Choroid plexus epithelial cell (primary cell): ENCODE results near the gene MYBPH.

Experiments
- DNase-seq: peaks from one replicate; pipeline ENCODE4 v3.0.0-alpha.2; 2010; ENCODE audit warnings: low read depth
- H3K4me3 ChIP-seq: 2 replicates; pipeline ENCODE4 v1.5.1; 2011; ENCODE audit warnings: low read depth, mild to moderate bottlenecking, control low read depth, low read length, moderate library complexity
- CTCF ChIP-seq: conservative IDR thresholded peaks from 2 replicates; pipeline ENCODE4 v1.5.1; 2011; ENCODE audit warnings: low read depth, mild to moderate bottlenecking, control low read depth, inconsistent platforms, low read length, moderate library complexity

MYBPH gene

DNA sequence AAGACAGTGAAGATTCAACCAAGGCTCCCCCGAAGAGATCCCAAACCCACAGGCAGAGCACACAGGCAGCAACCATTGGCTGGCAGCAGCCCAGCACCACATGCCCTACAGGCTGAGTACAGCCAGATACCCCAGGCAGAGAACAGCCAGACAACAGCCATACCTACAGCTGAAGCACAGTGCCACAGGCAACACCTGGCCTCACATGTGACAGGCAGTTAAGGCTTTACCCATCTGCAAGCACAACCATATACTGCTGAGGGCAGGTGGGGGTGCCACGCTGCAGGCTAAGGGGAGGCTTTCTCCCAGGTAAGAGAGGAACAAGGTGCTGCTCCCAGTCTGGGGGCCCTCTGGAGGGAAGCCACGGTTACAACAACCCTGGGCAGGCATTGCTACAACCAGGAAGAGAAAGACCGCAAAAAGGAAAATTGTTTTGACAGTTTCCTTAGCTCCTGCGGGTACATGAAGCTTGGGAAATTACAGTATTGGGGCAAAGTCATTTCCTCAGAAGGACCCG, 41.6 kb upstream of the MYBPH start:
- TF ChIP-seq CTCF: peak; percentile 33
- no peak for DNase-seq
- H3K4me3 ChIP-seq: no peak overlapping the region

- peak; percentile 83 for DNase-seq
- H3K4me3 ChIP-seq: no peak overlapping the region
- peak; percentile 77 for TF ChIP-seq CTCF
These were observed 40.9 kb upstream of the MYBPH start for GRCh38 chr1:203216274-203217138.

DNA sequence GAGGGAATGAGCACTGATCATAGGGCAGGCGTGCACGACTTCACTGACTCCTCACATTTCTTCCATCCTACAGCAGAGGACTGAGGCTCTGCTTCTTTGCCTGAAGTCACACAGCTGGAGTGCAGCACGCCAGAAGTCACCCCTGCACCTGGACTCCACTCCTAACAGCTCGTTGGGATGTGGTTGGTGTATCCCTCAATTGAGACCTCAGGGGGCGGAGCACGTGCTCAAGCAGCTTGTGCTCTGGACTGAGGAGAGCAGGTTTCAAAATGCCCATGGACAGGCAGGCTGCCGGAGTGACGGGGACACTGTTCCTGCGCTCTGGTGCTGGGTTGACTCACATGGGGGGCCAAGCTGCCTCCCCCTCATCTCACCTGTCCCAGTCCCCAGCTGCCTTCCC, 39.9 kb upstream of the MYBPH start:
- H3K4me3 ChIP-seq: no peak overlapping the region
- no peak for TF ChIP-seq CTCF
- DNase-seq: no peak

DNA sequence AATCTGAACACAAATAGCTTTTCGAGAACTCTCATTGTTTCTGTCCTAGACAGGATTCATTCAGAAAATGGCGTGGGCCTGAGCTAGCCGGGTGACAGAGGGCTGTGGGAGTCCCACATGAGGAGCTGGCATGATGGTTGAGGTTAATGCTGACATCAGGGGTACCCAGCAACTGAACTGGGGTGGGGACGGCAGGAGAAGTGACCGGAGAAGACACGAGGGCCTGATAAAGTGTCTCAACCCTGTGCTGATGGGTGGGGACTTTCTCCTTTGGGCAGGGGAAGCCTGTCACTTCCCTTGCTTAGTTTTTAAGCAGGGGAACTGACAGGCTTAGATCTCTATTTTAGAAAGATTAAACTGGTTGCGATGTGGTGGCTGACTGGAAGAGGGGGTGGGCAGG, 39.2 kb upstream of the MYBPH start:
- no peak for TF ChIP-seq CTCF
- H3K4me3 ChIP-seq: no peak overlapping the region
- no peak for DNase-seq

- H3K4me3 ChIP-seq: no peak overlapping the region
- no peak for DNase-seq
- TF ChIP-seq CTCF: no peak
These were observed 37.5 kb upstream of the MYBPH start for GRCh38 chr1:203213126-203213525.

- no peak for TF ChIP-seq CTCF
- DNase-seq: no peak
- no peak overlapping the region for H3K4me3 ChIP-seq
These were observed 36.2 kb upstream of the MYBPH start for GRCh38 chr1:203211812-203212211.

- no peak for TF ChIP-seq CTCF
- H3K4me3 ChIP-seq: no peak overlapping the region
- no peak for DNase-seq
These were observed 35.4 kb upstream of the MYBPH start for GRCh38 chr1:203210988-203211387.
